Prostate gland (tissue), 2 donors: ENCODE results near the gene CCDC157.

Source experiments
- POLR2AphosphoS5 ChIP-seq: sonication (generic); formaldehyde crosslinking; IDR thresholded peaks from one replicate; pipeline ENCODE4 v1.6.1; 2017; ENCODE audit warnings: antibody characterized with exemption
- TF ChIP-seq, protein P1 (sequence below), 4 experiments: fragments of 200-600 bp in 2 of 4; fragments of 450-650 bp in 2 of 4; sonication (generic) in 2 of 4; IDR thresholded peaks; 1 replicate in 3 of 4; 2 replicates in 1 of 4; pipeline ENCODE4 v1.5.1; 2016 to 2019; ENCODE audit warnings: antibody characterized with exemption in 4 of 4, mild to moderate bottlenecking in 2 of 4, moderate library complexity in 2 of 4

DNA sequence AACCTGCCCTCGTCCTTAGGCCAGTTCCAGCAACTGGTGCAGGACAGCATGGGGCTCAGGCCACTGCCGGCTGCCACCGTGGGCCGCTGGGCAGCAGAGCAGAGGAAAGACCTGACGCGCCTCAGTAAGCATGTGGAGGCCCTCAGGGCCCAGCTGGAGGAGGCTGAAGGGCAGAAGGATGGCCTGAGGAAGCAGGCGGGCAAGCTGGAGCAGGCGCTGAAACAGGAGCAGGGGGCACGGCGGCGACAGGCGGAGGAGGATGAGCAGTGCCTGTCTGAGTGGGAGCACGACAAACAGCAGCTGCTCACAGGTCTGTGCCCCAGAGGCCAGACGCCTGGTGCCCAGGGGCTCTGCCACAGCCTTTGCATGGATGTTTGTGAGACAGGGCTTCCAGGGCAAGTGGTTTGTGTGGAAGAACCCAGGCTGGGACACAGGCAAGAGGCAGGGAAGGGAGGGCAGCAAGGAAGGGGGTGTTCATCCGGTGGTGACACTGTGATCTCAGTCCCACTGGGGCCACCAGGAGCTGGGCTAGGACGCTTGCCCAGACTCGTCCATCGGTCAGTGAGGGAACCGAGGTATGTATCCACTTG lies 13.9 kb downstream of the CCDC157 start:
- TF ChIP-seq, protein P1, sequence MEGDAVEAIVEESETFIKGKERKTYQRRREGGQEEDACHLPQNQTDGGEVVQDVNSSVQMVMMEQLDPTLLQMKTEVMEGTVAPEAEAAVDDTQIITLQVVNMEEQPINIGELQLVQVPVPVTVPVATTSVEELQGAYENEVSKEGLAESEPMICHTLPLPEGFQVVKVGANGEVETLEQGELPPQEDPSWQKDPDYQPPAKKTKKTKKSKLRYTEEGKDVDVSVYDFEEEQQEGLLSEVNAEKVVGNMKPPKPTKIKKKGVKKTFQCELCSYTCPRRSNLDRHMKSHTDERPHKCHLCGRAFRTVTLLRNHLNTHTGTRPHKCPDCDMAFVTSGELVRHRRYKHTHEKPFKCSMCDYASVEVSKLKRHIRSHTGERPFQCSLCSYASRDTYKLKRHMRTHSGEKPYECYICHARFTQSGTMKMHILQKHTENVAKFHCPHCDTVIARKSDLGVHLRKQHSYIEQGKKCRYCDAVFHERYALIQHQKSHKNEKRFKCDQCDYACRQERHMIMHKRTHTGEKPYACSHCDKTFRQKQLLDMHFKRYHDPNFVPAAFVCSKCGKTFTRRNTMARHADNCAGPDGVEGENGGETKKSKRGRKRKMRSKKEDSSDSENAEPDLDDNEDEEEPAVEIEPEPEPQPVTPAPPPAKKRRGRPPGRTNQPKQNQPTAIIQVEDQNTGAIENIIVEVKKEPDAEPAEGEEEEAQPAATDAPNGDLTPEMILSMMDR (IDR thresholded peaks at IDR 0.05) = no peak
- TF ChIP-seq POLR2AphosphoS5 = no peak
